ENCODE measurements around the gene BBS5. TPM values are rescaled to one million over a fixed set of nuclear protein-coding genes. Genes with fewer than 3 reads are reported as not detected.
"Not testable (repeated sequence)": the region's sequence is repeated elsewhere in the genome, so short reads cannot be mapped to it uniquely, and the experiment has no call there.

BBS5 gene
- total RNA-seq, 1 experiment from 2014 or later = 4.6 TPM

DNA sequence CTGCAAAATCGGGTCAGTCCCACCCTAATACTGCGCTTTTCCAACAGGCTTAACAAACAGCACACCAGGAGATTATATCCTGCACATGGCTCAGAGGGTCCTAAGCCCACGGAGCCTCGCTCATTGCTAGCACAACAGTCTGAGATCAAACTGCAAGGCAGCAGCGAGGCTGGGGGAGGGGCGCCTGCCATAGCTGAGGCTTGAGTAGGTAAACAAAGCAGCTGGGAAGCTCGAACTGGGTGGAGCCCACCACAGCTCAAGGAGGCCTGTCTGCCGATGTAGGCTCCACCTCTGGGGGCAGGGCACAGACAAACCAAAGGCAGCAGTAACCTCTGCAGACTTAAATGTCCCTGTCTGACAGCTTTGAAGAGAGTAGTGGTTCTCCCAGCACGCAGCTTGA is 26.2 kb upstream of the BBS5 start:
- DNase-seq (ENCODE audit: low read depth, low spot score); H3K27ac ChIP-seq (ENCODE audit: low read depth, low read length); H3K4me2 ChIP-seq (ENCODE audit: low read length); H3K9me3 ChIP-seq (ENCODE audit: control insufficient read depth in 1 of 2, insufficient read depth in 1 of 2, low read depth in 1 of 2, low read length in 2 of 2); H2AFZ ChIP-seq (ENCODE audit: low read depth, low read length, poor library complexity, severe bottlenecking); H3K9ac ChIP-seq (ENCODE audit: low read length); H3K9me2 ChIP-seq (ENCODE audit: insufficient read depth); H3K4me1 ChIP-seq (ENCODE audit: control insufficient read depth in 1 of 2, insufficient read depth in 2 of 2, low read length in 2 of 2); H3K4me3 ChIP-seq (replicated peaks in 1 of 2; ENCODE audit: low read depth in 1 of 2, low read length in 2 of 2); H3K27me3 ChIP-seq (ENCODE audit: insufficient read depth, low read length); H3K79me2 ChIP-seq (ENCODE audit: insufficient read depth, low read length); BruUV-seq (replicated peaks); H4K20me1 ChIP-seq (ENCODE audit: insufficient read depth); POLR2A ChIA-PET; H3K36me3 ChIP-seq (ENCODE audit: control insufficient read depth in 1 of 2, insufficient read depth in 2 of 2, low read length in 2 of 2); ATAC-seq: not testable (repeated sequence)
- intact Hi-C loops (cut with micrococcal nuclease) = loop anchor here (2.0 to 10.0 kb wide), 2 partner anchors 912 to 1360 kb away; no protein-coding TSS in a partner anchor
- ChIA-PET CTCF (interaction anchor here (1.0 to 2.6 kb wide), 4 partner anchors 425 to 908 kb away, joined by 3 to 12 read pairs (median 8); no protein-coding TSS in a partner anchor), RAD21 (ENCODE audit: low non-redundant PET in 1 of 2, low total read pairs in 2 of 2, uncharacterized antibody in 2 of 2, unreplicated experiment in 2 of 2) (interaction anchor here (0.7 to 0.9 kb wide), 2 partner anchors 188 to 477 kb away, joined by 3 read pairs; no protein-coding TSS in a partner anchor)

DNA sequence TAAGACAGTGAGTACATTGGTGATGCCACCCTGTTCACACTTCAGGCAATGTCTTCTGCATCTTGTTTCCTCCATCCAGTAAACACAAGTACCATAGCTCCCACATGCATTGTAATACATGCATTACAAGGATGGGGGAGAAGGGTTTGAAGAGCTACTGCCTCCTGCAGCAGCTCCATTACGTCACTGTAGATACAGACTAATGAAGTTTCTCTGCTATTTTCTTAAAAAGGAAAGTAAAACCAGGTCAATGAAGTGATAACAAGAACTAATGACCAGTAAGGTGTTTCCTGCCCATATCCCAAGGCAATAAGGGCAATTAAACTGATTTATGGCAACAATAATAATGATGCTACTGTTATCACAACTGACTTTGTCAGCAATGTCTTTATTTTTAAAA is 18.2 kb upstream of the BBS5 start:
- Histone ChIP-seq H3K36me3 (ENCODE audit: control insufficient read depth in 1 of 2, insufficient read depth in 2 of 2, low read length in 2 of 2) (no peaks in the 10 kb centered on the region), H3K9me3 (ENCODE audit: control insufficient read depth in 1 of 2, insufficient read depth in 1 of 2, low read depth in 1 of 2, low read length in 2 of 2) (no peaks in the 10 kb centered on the region), H3K4me2 (ENCODE audit: low read length) (no peak overlapping the region), H3K9me2 (ENCODE audit: insufficient read depth) (no peaks in the 10 kb centered on the region), H2AFZ (ENCODE audit: low read depth, low read length, poor library complexity, severe bottlenecking) (no peak overlapping the region), H3K9ac (ENCODE audit: low read length) (no peak overlapping the region), H3K27me3 (ENCODE audit: insufficient read depth, low read length) (no peaks in the 10 kb centered on the region), H3K4me3 (replicated peaks in 1 of 2; ENCODE audit: low read depth in 1 of 2, low read length in 2 of 2) (no peak overlapping the region), H4K20me1 (ENCODE audit: insufficient read depth) (no peaks in the 10 kb centered on the region), H3K79me2 (ENCODE audit: insufficient read depth, low read length) (no peaks in the 10 kb centered on the region), H3K4me1 (ENCODE audit: control insufficient read depth in 1 of 2, insufficient read depth in 2 of 2, low read length in 2 of 2) (no peaks in the 10 kb centered on the region), H3K27ac (ENCODE audit: low read depth, low read length) (no peak overlapping the region)
- ChIA-PET RAD21 (ENCODE audit: low non-redundant PET in 1 of 2, low total read pairs in 2 of 2, uncharacterized antibody in 2 of 2, unreplicated experiment in 2 of 2) (no interaction called here), POLR2A (no interaction called here), CTCF (no interaction called here)
- DNase-seq (ENCODE audit: low read depth, low spot score) (no peak), ATAC-seq (no peak)
- TF ChIP-seq, protein P1, sequence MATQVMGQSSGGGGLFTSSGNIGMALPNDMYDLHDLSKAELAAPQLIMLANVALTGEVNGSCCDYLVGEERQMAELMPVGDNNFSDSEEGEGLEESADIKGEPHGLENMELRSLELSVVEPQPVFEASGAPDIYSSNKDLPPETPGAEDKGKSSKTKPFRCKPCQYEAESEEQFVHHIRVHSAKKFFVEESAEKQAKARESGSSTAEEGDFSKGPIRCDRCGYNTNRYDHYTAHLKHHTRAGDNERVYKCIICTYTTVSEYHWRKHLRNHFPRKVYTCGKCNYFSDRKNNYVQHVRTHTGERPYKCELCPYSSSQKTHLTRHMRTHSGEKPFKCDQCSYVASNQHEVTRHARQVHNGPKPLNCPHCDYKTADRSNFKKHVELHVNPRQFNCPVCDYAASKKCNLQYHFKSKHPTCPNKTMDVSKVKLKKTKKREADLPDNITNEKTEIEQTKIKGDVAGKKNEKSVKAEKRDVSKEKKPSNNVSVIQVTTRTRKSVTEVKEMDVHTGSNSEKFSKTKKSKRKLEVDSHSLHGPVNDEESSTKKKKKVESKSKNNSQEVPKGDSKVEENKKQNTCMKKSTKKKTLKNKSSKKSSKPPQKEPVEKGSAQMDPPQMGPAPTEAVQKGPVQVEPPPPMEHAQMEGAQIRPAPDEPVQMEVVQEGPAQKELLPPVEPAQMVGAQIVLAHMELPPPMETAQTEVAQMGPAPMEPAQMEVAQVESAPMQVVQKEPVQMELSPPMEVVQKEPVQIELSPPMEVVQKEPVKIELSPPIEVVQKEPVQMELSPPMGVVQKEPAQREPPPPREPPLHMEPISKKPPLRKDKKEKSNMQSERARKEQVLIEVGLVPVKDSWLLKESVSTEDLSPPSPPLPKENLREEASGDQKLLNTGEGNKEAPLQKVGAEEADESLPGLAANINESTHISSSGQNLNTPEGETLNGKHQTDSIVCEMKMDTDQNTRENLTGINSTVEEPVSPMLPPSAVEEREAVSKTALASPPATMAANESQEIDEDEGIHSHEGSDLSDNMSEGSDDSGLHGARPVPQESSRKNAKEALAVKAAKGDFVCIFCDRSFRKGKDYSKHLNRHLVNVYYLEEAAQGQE (IDR thresholded peaks at IDR 0.05; ENCODE audit: low read depth) = no peak
- TF ChIP-seq, protein P2, sequence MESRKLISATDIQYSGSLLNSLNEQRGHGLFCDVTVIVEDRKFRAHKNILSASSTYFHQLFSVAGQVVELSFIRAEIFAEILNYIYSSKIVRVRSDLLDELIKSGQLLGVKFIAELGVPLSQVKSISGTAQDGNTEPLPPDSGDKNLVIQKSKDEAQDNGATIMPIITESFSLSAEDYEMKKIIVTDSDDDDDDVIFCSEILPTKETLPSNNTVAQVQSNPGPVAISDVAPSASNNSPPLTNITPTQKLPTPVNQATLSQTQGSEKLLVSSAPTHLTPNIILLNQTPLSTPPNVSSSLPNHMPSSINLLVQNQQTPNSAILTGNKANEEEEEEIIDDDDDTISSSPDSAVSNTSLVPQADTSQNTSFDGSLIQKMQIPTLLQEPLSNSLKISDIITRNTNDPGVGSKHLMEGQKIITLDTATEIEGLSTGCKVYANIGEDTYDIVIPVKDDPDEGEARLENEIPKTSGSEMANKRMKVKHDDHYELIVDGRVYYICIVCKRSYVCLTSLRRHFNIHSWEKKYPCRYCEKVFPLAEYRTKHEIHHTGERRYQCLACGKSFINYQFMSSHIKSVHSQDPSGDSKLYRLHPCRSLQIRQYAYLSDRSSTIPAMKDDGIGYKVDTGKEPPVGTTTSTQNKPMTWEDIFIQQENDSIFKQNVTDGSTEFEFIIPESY (IDR thresholded peaks at IDR 0.05; ENCODE audit: extremely low read depth, insufficient replicate concordance, low read length) = no peak
- intact Hi-C loops (cut with micrococcal nuclease) = no loop called here
- BruUV-seq (replicated peaks) = no TSS peak

Measured in HCT116 (cell line).